Loucy (cell line): ENCODE measurements around the gene KNG1.
A peak's percentile ranks its signal among the peaks of the same experiment; 100 is the strongest.

Source experiments
- H2AFZ ChIP-seq: fragments of 200-600 bp; sonication (generic); 2 replicates; pipeline ENCODE4 v1.6.0; 2016; ENCODE audit warnings: antibody characterized with exemption, mild to moderate bottlenecking, low read length, moderate library complexity
- H3F3A ChIP-seq: fragments of 200-600 bp; 2 replicates; pipeline ENCODE4 v1.6.0; 2016; ENCODE audit warnings: antibody characterized with exemption, low read depth, mild to moderate bottlenecking
- H3K27me3 ChIP-seq: fragments of 200-600 bp; sonication (generic); 2 replicates; pipeline ENCODE4 v1.6.1; 2014; ENCODE audit warnings: low read length, mild to moderate bottlenecking; ENCODE audit not compliant: insufficient read depth, poor library complexity, severe bottlenecking
- H3K36me3 ChIP-seq: fragments of 200-600 bp; sonication (generic); 2 replicates; pipeline ENCODE4 v1.6.1; 2016; ENCODE audit warnings: low read length; ENCODE audit not compliant: insufficient read depth
- H3K4me1 ChIP-seq: fragments of 200-600 bp; sonication (generic); 2 replicates; pipeline ENCODE4 v1.5.1; 2014; ENCODE audit warnings: low read length, mild to moderate bottlenecking; ENCODE audit not compliant: insufficient read depth, poor library complexity, severe bottlenecking
- H3K4me2 ChIP-seq: fragments of 200-600 bp; sonication (generic); 2 replicates; pipeline ENCODE4 v1.6.0; 2014; ENCODE audit warnings: antibody characterized with exemption, low read length, low read depth, mild to moderate bottlenecking; ENCODE audit not compliant: poor library complexity, severe bottlenecking
- H3K4me3 ChIP-seq: fragments of 200-600 bp; sonication (generic); 2 replicates; pipeline ENCODE4 v1.5.1; 2014; ENCODE audit warnings: low read length, mild to moderate bottlenecking, mixed read lengths; ENCODE audit not compliant: poor library complexity, severe bottlenecking
- H3K79me2 ChIP-seq: fragments of 200-600 bp; sonication (generic); 2 replicates; pipeline ENCODE4 v1.6.1; 2014; ENCODE audit warnings: low read length; ENCODE audit not compliant: insufficient read depth
- H3K9ac ChIP-seq: fragments of 200-600 bp; sonication (generic); 2 replicates; pipeline ENCODE4 v1.6.0; 2014; ENCODE audit warnings: mild to moderate bottlenecking, low read depth, low read length, moderate library complexity; ENCODE audit not compliant: poor library complexity, severe bottlenecking
- H3K9me2 ChIP-seq: fragments of 200-600 bp; sonication (generic); replicated peaks from 2 replicates; pipeline ENCODE4 v1.6.1; 2016; ENCODE audit warnings: low read depth, low read length, mixed read lengths
- H3K9me3 ChIP-seq: fragments of 200-600 bp; sonication (generic); 2 replicates; pipeline ENCODE4 v1.6.1; 2014; ENCODE audit warnings: mild to moderate bottlenecking, antibody characterized with exemption, low read length, low read depth; ENCODE audit not compliant: insufficient read depth
- H4K20me1 ChIP-seq: fragments of 200-600 bp; sonication (generic); 2 replicates; pipeline ENCODE4 v1.6.0; 2014; ENCODE audit warnings: antibody characterized with exemption, low read length, mild to moderate bottlenecking; ENCODE audit not compliant: insufficient read depth, poor library complexity, severe bottlenecking
- EZH2phosphoT487 ChIP-seq: fragments of 200-600 bp; IDR thresholded peaks from 2 replicates; pipeline ENCODE4 v1.6.1; 2018; ENCODE audit warnings: antibody characterized with exemption, mild to moderate bottlenecking, moderate library complexity, borderline replicate concordance
- TF ChIP-seq, protein P1 (sequence below): fragments of 200-600 bp; sonication (generic); conservative IDR thresholded peaks from 2 replicates; pipeline ENCODE4 v1.5.1; 2014; ENCODE audit warnings: mild to moderate bottlenecking, antibody characterized with exemption, low read length

The KNG1 gene

DNA sequence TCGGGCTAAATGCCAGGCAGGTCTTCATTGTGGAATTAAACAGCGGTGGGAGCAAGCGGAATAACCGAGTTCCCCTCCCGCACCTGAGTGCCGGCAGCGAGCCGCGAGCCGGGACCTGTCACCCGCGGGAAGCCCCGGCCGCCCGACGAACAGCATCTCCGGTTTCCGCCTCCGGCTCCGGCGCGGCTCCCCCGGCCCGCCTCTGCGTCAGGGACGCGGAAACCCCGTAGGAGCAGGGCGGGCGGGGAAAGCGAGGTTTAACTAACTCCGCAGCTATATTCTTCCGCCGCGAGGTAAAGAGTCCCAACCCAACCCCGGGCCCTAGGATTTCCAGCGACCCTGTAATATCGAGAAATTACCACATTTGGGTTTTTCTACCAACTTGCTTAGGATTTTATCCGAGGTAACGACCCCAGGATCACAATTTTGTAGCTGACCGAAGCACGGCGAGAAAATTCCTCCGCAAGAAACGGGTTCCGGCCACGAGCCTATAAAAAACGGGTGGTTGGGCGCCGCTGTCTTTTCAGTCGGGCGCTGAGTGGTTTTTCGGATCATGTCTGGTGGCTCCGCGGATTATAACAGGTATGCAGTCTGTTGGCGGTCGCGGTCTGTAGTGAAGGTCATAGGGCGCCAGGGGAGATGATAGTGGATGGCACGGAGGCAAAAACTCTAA is 66.0 kb downstream of the KNG1 start, which contains the start of gene EIF4A2:
Gene EIF4A2, plus strand, starts transcription at position 520 of the 673 bp plus-strand sequence. Its CDS starts 34 bp downstream, at position 554.
- Histone ChIP-seq H3K36me3 (peaks cover 46% of the 10 kb centered on the region), H3K4me2 (peak within 1 kb of the TSS; percentile 98), H3K9me3 (no peaks in the 10 kb centered on the region), H3F3A (peaks cover 12% of the 10 kb centered on the region), H4K20me1 (peaks cover 48% of the 10 kb centered on the region), H3K9ac (peak within 1 kb of the TSS; percentile 100), H3K4me1 (peaks cover 33% of the 10 kb centered on the region), H2AFZ (peak within 1 kb of the TSS; percentile 92), H3K27me3 (peaks cover 17% of the 10 kb centered on the region), H3K4me3 (peak within 1 kb of the TSS; percentile 83), H3K79me2 (peaks cover 56% of the 10 kb centered on the region), H3K9me2 (no peaks in the 10 kb centered on the region)
- TF ChIP-seq, protein P1, sequence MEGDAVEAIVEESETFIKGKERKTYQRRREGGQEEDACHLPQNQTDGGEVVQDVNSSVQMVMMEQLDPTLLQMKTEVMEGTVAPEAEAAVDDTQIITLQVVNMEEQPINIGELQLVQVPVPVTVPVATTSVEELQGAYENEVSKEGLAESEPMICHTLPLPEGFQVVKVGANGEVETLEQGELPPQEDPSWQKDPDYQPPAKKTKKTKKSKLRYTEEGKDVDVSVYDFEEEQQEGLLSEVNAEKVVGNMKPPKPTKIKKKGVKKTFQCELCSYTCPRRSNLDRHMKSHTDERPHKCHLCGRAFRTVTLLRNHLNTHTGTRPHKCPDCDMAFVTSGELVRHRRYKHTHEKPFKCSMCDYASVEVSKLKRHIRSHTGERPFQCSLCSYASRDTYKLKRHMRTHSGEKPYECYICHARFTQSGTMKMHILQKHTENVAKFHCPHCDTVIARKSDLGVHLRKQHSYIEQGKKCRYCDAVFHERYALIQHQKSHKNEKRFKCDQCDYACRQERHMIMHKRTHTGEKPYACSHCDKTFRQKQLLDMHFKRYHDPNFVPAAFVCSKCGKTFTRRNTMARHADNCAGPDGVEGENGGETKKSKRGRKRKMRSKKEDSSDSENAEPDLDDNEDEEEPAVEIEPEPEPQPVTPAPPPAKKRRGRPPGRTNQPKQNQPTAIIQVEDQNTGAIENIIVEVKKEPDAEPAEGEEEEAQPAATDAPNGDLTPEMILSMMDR = no peak
- no peak for TF ChIP-seq EZH2phosphoT487

DNA sequence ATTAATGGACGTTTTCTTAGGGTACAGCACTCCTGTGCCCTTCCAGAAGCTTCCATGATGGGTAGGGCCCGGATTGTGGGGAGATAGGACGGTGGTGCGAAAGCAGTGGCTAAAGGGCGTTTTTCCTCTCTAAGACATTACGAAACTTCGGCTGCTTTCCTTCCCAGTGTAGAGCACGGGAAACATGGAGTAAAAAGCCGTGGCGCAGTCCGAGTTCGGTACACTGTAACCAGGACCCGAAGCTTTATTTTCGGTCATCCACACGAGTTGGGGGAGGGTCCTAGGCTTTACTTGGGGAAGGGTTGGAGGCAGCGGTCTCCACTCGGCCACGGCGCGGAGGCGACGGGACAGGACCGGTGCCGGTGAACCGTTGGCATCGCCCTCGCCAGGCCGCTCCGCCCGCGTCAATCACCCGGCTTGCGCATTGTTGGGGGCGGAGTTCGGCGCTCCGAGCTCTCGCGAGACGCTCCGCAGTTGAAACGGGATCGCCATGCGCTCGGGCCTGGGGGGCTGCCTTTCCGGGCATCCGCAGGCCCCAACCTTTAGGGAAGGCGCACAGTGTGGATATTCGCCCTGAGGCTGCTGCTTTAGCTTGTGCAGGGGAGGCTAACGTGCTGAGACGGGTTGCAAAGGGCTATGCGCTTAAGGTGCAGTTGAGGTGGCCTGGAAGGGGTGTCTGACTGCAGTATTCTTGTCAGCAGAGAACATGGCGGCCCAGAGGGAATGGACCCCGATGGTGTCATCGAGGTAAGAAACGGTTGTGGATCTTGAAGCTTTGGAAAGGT is 66.8 kb downstream of the KNG1 start:
- peaks cover 17% of the 10 kb centered on the region for H3K27me3 ChIP-seq
- H3K4me3 ChIP-seq = peak overlapping the region; percentile 83
- H3K9me2 ChIP-seq = no peaks in the 10 kb centered on the region
- no peak for TF ChIP-seq EZH2phosphoT487
- TF ChIP-seq, protein P1 = no peak
- peaks cover 63% of the 10 kb centered on the region for H3K79me2 ChIP-seq
- peaks cover 41% of the 10 kb centered on the region for H3K4me1 ChIP-seq
- peaks cover 55% of the 10 kb centered on the region for H4K20me1 ChIP-seq
- peaks cover 20% of the 10 kb centered on the region for H3F3A ChIP-seq
- peaks cover 53% of the 10 kb centered on the region for H3K36me3 ChIP-seq
- H2AFZ ChIP-seq = no peak overlapping the region
- no peaks in the 10 kb centered on the region for H3K9me3 ChIP-seq
- peak overlapping the region; percentile 98 for H3K4me2 ChIP-seq
- H3K9ac ChIP-seq = peak overlapping the region; percentile 100

DNA sequence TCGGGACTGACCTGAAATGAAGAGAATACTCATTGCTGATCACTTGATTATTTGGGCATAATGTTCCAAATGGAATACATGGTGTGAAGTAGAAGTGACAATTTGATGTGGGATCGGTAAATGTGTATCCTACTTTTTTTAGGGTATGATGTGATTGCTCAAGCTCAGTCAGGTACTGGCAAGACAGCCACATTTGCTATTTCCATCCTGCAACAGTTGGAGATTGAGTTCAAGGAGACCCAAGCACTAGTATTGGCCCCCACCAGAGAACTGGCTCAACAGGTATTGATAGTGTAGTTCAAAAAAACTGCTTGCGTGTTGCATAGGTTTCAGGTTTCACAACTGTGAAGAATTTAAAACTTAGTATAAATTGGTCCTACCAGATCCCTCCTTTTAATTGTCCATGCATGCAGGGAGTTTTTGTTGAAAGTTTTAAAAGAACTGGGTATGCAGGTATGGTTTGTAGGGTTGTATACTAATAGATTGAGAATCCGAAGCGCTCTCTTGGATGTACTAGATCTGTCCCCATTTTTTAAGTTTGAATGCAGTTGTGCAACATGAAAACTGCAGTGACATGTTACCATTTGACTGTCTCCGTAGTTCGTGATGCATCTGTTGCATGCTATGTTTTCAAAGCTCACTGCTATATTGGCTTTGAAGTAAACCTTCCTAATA is 67.8 kb downstream of the KNG1 start:
- TF ChIP-seq EZH2phosphoT487 = no peak
- TF ChIP-seq, protein P1 = no peak
- Histone ChIP-seq H3K9me2 (no peaks in the 10 kb centered on the region), H3K4me1 (peaks cover 43% of the 10 kb centered on the region), H3K79me2 (peaks cover 71% of the 10 kb centered on the region), H3K9me3 (no peaks in the 10 kb centered on the region), H3K36me3 (peaks cover 64% of the 10 kb centered on the region), H3K4me2 (peak overlapping the region; percentile 98), H4K20me1 (peaks cover 65% of the 10 kb centered on the region), H3K9ac (peak overlapping the region; percentile 100), H3K27me3 (peaks cover 17% of the 10 kb centered on the region), H3F3A (peaks cover 28% of the 10 kb centered on the region), H3K4me3 (peak overlapping the region; percentile 83), H2AFZ (no peak overlapping the region)
